Common myeloid progenitor, CD34-positive (primary cell): ENCODE measurements around the gene FAM76B. TPM values are rescaled to one million over a fixed set of nuclear protein-coding genes. Genes with fewer than 3 reads are reported as not detected.
A peak's percentile ranks its signal among the peaks of the same experiment; 100 is the strongest.

Source experiments
- CTCF ChIA-PET: fragments of 350-600 bp; sonication (Branson Sonifier 250); formaldehyde crosslinking; loops from one replicate; lab custom pipeline; 2021; ENCODE audit warnings: antibody characterized with exemption; lab: Charles Lee
- POLR2A ChIA-PET: fragments of 350-600 bp; sonication (Branson Sonifier 250); formaldehyde crosslinking; loops from one replicate; lab custom pipeline; 2021; ENCODE audit warnings: antibody characterized with exemption; lab: Charles Lee
- DNase-seq, 3 donors: peaks; one replicate each; pipeline versions ENCODE4 v3.0.0 to v3.0.0-alpha.2; 2013
- H3K27ac ChIP-seq, 2 experiments: 1 replicate in 1 of 2; 2 replicates in 1 of 2; pipeline ENCODE4 v1.7.0; 2013; ENCODE audit warnings: inconsistent platforms in 2 of 2, low read length in 2 of 2, mild to moderate bottlenecking in 2 of 2, low read depth in 1 of 2, moderate library complexity in 1 of 2; ENCODE audit not compliant: severe bottlenecking in 2 of 2, insufficient read depth in 1 of 2, poor library complexity in 1 of 2
- H3K27me3 ChIP-seq, 5 experiments: replicated peaks in 2 of 5; 1 replicate in 3 of 5; 2 replicates in 2 of 5; pipeline versions ENCODE4 v1.6.1 to v1.7.0; 2013; ENCODE audit warnings: low read length in 4 of 5, mild to moderate bottlenecking in 2 of 5, moderate library complexity in 2 of 5, inconsistent platforms in 1 of 5; ENCODE audit not compliant: insufficient read depth in 5 of 5, control insufficient read depth in 4 of 5
- H3K36me3 ChIP-seq, 4 experiments: 1 replicate in 2 of 4; 2 replicates in 2 of 4; pipeline versions ENCODE4 v1.6.1 to v1.7.0; 2013; ENCODE audit warnings: low read length in 3 of 4, control low read depth in 1 of 4, mild to moderate bottlenecking in 1 of 4; ENCODE audit not compliant: control insufficient read depth in 4 of 4, insufficient read depth in 4 of 4
- H3K4me1 ChIP-seq, 4 experiments: 1 replicate in 3 of 4; 2 replicates in 1 of 4; pipeline versions ENCODE4 v1.6.1 to v1.7.1; 2013; ENCODE audit warnings: low read length in 3 of 4, mild to moderate bottlenecking in 3 of 4, control low read depth in 1 of 4, inconsistent platforms in 1 of 4, moderate library complexity in 1 of 4; ENCODE audit not compliant: control insufficient read depth in 4 of 4, insufficient read depth in 4 of 4; ENCODE audit errors: control extremely low read depth in 1 of 4
- H3K4me3 ChIP-seq, 7 experiments: 1 replicate in 4 of 7; 2 replicates in 3 of 7; pipeline versions ENCODE4 v1.5.1 to v1.7.0; 2013; ENCODE audit warnings: mild to moderate bottlenecking in 7 of 7, low read length in 6 of 7, moderate library complexity in 6 of 7, inconsistent platforms in 2 of 7, low read depth in 2 of 7, control low read depth in 1 of 7; ENCODE audit not compliant: insufficient read depth in 4 of 7, control insufficient read depth in 1 of 7; ENCODE audit errors: extremely low read depth in 1 of 7
- H3K9me3 ChIP-seq, 5 experiments: 1 replicate in 4 of 5; 2 replicates in 1 of 5; pipeline versions ENCODE4 v1.6.1 to v1.7.1; 2013; ENCODE audit warnings: low read length in 4 of 5, mild to moderate bottlenecking in 2 of 5, inconsistent platforms in 1 of 5, low read depth in 1 of 5, moderate library complexity in 1 of 5; ENCODE audit not compliant: control insufficient read depth in 4 of 5, insufficient read depth in 2 of 5; ENCODE audit errors: control extremely low read depth in 1 of 5
- WGBS: methylation state at CpG from one replicate; pipeline ENCODE4 v1.1.5; 2013; ENCODE audit not compliant: insufficient coverage; 5-methylcytosine and 5-hydroxymethylcytosine counted together
- polyA plus RNA-seq: library from polyadenylated mRNA; unstranded; fragments of 120-200 nt; gene quantifications from one replicate; pipeline ENCODE4 v1.2.1, GENCODE V29; 2013

FAM76B gene
- 60.8 TPM for polyA plus RNA-seq

DNA sequence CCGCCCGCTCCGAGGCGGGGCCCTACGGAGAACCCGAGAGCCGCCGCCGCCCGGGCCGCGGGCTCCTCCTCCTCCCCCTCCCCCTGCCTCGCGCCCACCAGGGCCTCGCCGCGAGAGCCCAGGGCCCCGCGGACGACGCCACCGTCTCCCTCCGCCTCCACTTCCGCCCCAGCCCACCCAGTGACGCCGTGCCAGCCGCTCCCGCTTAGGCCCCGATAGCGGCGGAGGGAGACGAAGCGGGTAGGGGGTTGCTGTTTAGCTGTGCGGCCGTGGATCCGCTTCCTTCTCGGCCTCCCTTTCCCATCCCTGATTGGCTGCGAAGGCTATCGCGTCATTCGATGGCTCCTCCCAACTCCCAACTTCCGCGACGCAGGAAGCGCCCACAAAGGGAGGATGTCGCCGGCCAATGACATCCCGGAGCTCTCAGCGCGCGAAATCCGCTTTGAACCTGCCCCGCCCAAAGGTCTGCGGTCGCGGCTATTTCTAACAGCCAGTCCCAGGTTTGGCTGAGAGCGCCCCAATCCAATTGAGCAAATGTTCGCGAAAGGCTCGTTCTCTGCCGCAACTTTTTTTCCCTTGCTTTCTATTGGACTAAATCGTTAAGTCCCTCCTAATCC, at the start of gene FAM76B:
Gene FAM76B (minus strand): TSS at position 277 of the 617 bp plus-strand sequence. CDS start 304 bp downstream, outside the sequence.
- DNase-seq = peak; percentile 100
- peak within 1 kb of the TSS; percentile 99 to 100 for H3K27ac ChIP-seq
- ChIA-PET POLR2A (interaction anchor here (0.9 to 1.7 kb wide), 3 partner anchors 639 to 863 kb away, joined by 4 to 5 read pairs (median 5); no protein-coding TSS in a partner anchor), CTCF (interaction anchor here (1.0 to 3.4 kb wide), 10 partner anchors 10 to 643 kb away, joined by 3 to 21 read pairs (median 4); no protein-coding TSS in a partner anchor)
- H3K4me3 ChIP-seq = peak within 1 kb of the TSS; percentile 80 to 98 (median 93)
- no peaks in the 10 kb centered on the region for H3K9me3 ChIP-seq
- H3K4me1 ChIP-seq = peaks cover 15 to 30% (median 22%) of the 10 kb centered on the region in 4 experiments
- H3K36me3 ChIP-seq = peaks cover 3 to 23% (median 11%) of the 10 kb centered on the region in 4 experiments
- 0% methylated on average over 31 of the region's 62 CpGs for WGBS
- H3K27me3 ChIP-seq = no peaks in the 10 kb centered on the region

DNA sequence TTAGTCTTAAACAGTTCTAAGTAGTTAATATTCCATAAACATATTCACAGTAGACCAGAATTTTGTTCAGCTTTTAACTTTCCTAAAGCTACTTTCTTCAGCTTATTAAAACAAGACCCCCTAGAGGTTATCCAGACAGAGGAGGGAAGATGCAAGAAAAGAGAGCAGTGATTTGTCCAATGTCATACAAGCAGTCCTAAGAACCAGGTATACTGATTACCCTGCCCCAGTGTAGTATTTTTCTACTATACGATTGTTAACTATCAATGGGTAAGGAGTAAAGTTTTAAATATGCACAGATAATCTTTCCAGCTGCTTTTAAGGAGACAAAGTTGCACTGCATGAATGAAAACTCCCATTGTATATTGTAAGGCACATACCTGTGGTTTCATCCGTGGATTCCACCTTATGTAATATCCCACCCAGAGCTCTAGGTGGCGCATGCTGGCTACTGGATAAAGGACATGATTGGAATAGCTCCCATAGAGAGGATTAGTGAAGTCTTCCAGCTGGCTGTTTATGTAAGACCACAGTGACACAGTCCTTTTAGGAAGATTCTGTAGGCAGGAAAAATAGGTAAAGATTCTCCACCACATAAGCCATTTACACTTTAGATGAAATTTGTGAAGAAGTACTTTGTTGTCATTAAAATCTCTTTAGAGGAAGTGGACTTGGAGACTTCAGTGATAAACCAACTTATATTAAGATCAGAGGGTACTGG, 46.3 kb upstream of the FAM76B start:
- H3K9me3 ChIP-seq = no peaks in the 10 kb centered on the region
- H3K27me3 ChIP-seq = no peaks in the 10 kb centered on the region
- H3K4me3 ChIP-seq = no peak overlapping the region
- ChIA-PET CTCF (interaction anchor here (0.7 to 3.3 kb wide), 19 partner anchors 8 to 684 kb away, joined by 3 to 20 read pairs (median 4); partner anchors contain the start of gene MAML2), POLR2A (no interaction called here)
- WGBS = 0% methylated on average over 1 of the region's 3 CpGs
- no peak overlapping the region for H3K27ac ChIP-seq
- DNase-seq = peak; percentile 60 to 77 (median 74)
- peaks cover 9 to 77% (median 47%) of the 10 kb centered on the region in 4 experiments for H3K36me3 ChIP-seq
- H3K4me1 ChIP-seq = no peaks in the 10 kb centered on the region

- ChIA-PET CTCF (interaction anchor here (0.7 to 3.3 kb wide), 14 partner anchors 7 to 683 kb away, joined by 3 to 20 read pairs (median 4); partner anchors contain the start of gene MAML2), POLR2A (no interaction called here)
- H3K4me3 ChIP-seq = no peak overlapping the region
- H3K36me3 ChIP-seq = peaks cover 10 to 77% (median 46%) of the 10 kb centered on the region in 4 experiments
- WGBS = 100% methylated on average over 1 of the region's 3 CpGs
- H3K9me3 ChIP-seq = no peaks in the 10 kb centered on the region
- H3K4me1 ChIP-seq = no peaks in the 10 kb centered on the region
- DNase-seq = no peak
- no peaks in the 10 kb centered on the region for H3K27me3 ChIP-seq
- H3K27ac ChIP-seq = no peak overlapping the region
Measured at GRCh38 chr11:95835351-95835750, 45.8 kb upstream of the FAM76B start.

DNA sequence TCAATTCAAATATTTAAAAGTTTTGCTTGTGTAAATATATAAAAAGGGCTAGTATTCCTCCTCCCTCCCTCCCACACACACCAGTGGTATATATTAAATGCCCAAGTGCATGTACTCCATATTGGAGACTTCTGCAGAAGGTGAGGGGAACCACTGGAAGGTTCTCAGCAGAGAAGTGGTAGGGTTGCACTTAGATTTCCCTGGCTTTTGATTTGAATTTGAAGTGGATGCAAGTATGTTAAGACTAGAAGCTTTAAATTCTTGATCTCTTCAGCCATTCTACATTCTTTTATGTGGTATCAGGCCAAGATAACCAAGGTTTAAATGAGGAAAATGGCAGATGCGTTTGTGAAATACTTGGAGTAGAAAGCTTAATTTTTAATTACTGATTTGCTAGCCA, 43.8 kb upstream of the FAM76B start:
- H3K36me3 ChIP-seq = peaks cover 18 to 76% (median 45%) of the 10 kb centered on the region in 4 experiments
- POLR2A ChIA-PET = no interaction called here
- H3K9me3 ChIP-seq = no peaks in the 10 kb centered on the region
- no peaks in the 10 kb centered on the region for H3K4me1 ChIP-seq
- no peak for DNase-seq
- WGBS = no CpG with 5 or more reads among the region's 1 CpG
- no peak overlapping the region for H3K27ac ChIP-seq
- CTCF ChIA-PET = interaction anchor here (0.5 to 1.9 kb wide), 4 partner anchors 10 to 509 kb away, joined by 3 to 10 read pairs (median 4); partner anchors contain the start of gene MAML2
- H3K27me3 ChIP-seq = no peaks in the 10 kb centered on the region
- no peak overlapping the region for H3K4me3 ChIP-seq

DNA sequence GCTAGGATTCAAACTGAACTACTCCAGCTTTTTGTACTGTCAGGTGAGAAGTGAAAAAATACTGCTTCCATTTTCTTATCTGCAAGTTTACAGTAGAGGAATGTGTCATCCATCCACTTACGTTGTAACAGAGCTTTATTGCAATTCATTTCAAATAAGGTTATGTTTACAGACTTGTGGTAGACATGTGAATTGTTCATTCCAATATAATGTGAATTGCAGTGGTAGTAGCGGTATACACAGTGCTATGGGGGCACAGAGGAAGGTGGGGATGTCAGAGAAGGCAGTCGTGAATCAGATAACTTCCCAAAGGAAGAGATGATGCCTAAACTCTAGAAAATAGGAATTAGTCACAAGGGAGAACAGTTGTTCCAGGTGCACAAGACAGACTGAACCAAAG, 43.2 kb upstream of the FAM76B start:
- Histone ChIP-seq H3K9me3 (no peaks in the 10 kb centered on the region), H3K36me3 (peaks cover 18 to 79% (median 43%) of the 10 kb centered on the region in 4 experiments), H3K4me1 (no peaks in the 10 kb centered on the region), H3K27ac (no peak overlapping the region), H3K27me3 (no peaks in the 10 kb centered on the region), H3K4me3 (no peak overlapping the region)
- CTCF ChIA-PET = interaction anchor here (0.9 to 1.9 kb wide), 3 partner anchors 9 to 561 kb away, joined by 3 to 10 read pairs (median 4); partner anchors contain the start of gene MAML2
- no peak for DNase-seq
- POLR2A ChIA-PET = no interaction called here
- 95% methylated on average over 2 of the region's 3 CpGs for whole genome bisulfite sequencing

DNA sequence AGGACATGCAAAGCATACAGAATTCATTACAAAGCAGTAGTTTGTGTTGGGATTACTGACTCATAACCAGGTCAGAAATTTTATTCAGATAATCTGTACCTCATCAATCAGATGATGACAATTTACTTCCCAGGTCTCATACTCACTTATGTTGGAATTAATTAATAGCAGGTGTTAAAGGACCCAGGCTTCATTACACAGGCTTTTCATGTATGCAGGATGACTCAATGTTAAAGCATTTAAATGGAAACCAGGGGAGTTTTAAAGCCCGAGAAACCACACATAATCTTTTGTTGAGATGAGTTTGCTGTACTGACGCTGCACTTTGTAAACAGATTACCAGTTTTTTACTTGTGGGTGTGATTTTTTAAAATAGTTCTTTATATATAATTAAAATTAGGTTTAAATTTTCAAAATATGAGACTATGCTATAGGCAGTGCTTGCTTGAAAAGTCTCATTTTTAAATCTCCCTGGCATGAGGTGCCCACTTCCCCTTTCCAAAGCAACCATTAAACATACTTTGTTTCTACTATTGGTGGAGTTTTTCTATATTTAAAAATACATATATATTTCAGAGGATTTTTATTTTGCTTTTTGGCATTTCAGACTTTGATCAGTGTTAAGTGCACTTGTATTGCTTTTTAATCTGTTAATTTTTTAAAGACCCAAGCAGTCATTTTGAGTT, 41.8 kb upstream of the FAM76B start:
- WGBS = 100% methylated on average over 1 of the region's 2 CpGs

More for the DNA sequence above, 41.8 kb upstream of the FAM76B start:
- H3K9me3 ChIP-seq = no peaks in the 10 kb centered on the region
- CTCF ChIA-PET = no interaction called here
- DNase-seq = peak in 2 of 3 donors; percentile 18 to 20
- peaks cover 17 to 74% (median 42%) of the 10 kb centered on the region in 4 experiments for H3K36me3 ChIP-seq
- POLR2A ChIA-PET = no interaction called here
- no peak overlapping the region for H3K27ac ChIP-seq
- no peaks in the 10 kb centered on the region for H3K27me3 ChIP-seq
- H3K4me3 ChIP-seq = no peak overlapping the region
- H3K4me1 ChIP-seq = no peaks in the 10 kb centered on the region
